Sigmoid colon (tissue), 7 donors: Measurements from ENCODE around the gene MAP3K12. TPM values are rescaled to one million over a fixed set of nuclear protein-coding genes. Genes with fewer than 3 reads are reported as not detected.

Experiments used
- DNase-seq: peaks from one replicate; pipeline ENCODE4 v3.0.0-alpha.2; 2019
- H3K27ac ChIP-seq, 4 donors: fragments of 200-600 bp; sonication (generic); one replicate each; pipeline ENCODE4 v1.5.1; 2016 to 2019; ENCODE audit warnings: mild to moderate bottlenecking in 1 of 4
- H3K27me3 ChIP-seq, 3 donors: fragments of 200-600 bp; sonication (generic); one replicate each; pipeline ENCODE4 v1.5.1; 2019; ENCODE audit warnings: mild to moderate bottlenecking in 1 of 3
- H3K36me3 ChIP-seq, 4 donors: fragments of 200-600 bp; sonication (generic); one replicate each; pipeline ENCODE4 v1.5.1; 2016 to 2019
- H3K4me1 ChIP-seq, 4 donors: fragments of 200-600 bp; sonication (generic); one replicate each; pipeline ENCODE4 v1.5.1; 2017 to 2019
- H3K4me3 ChIP-seq, 4 donors: fragments of 200-600 bp; sonication (generic); one replicate each; pipeline ENCODE4 v1.5.1; 2017 to 2019; ENCODE audit warnings: mild to moderate bottlenecking in 2 of 4, moderate library complexity in 1 of 4
- H3K9me3 ChIP-seq, 4 donors: fragments of 200-600 bp in 3 of 4; sonication (generic) in 3 of 4; one replicate each; pipeline versions ENCODE4 v1.5.1 to v1.6.1; 2013 to 2019
- EP300 ChIP-seq, 4 donors: sonication (generic); formaldehyde crosslinking; IDR thresholded peaks; one replicate each; pipeline ENCODE4 v1.6.1; 2017; ENCODE audit warnings: antibody characterized with exemption in 4 of 4
- POLR2A ChIP-seq, 2 donors: fragments of 450-650 bp; IDR thresholded peaks; one replicate each; pipeline ENCODE4 v1.6.1; 2016; ENCODE audit warnings: antibody characterized with exemption in 2 of 2, mild to moderate bottlenecking in 2 of 2, moderate library complexity in 2 of 2
- POLR2AphosphoS5 ChIP-seq, 4 donors: sonication (generic); formaldehyde crosslinking; IDR thresholded peaks; one replicate each; pipeline ENCODE4 v1.6.1; 2017; ENCODE audit warnings: antibody characterized with exemption in 4 of 4
- WGBS, 2 donors: extraction: QIAGEN DNeasy Blood & Tissue Kit; methylation state at CpG; one replicate each; pipeline ENCODE4 v1.1.7; 2013; 5-methylcytosine and 5-hydroxymethylcytosine counted together
- intact Hi-C: fragments of 100-400 bp; cut with DNase I; formaldehyde crosslinking; loops from one replicate; pipeline ENCODE4 v1.15.1; 2023
- polyA plus RNA-seq, 3 donors: library from polyadenylated mRNA; stranded (reverse); fragments of 200-250 nt; gene quantifications; one replicate each; pipeline ENCODE4 v1.2.3, GENCODE V29; 2013
- total RNA-seq, 4 donors: library from RNA; depleted of rRNA; stranded (reverse); fragments of >200 nt; gene quantifications; one replicate each; pipeline ENCODE4 v1.1.0, GENCODE V29; 2016
- TF ChIP-seq, protein P1 (sequence below), 4 experiments: fragments of 450-650 bp in 3 of 4; fragments of 200-600 bp in 1 of 4; IDR thresholded peaks; one replicate each; pipeline ENCODE4 v1.5.1; 2016 to 2019; ENCODE audit warnings: antibody characterized with exemption in 4 of 4, mild to moderate bottlenecking in 3 of 4, moderate library complexity in 2 of 4
- donor health status: healthy with polysubstance abuse.
- donor health status: Bipolar disorder and iron deficiency.
- donor health status: healthy.

Gene MAP3K12
- total and polyA plus RNA-seq, 7 donors = 1.6 to 27.4 (median 18.5) TPM

DNA sequence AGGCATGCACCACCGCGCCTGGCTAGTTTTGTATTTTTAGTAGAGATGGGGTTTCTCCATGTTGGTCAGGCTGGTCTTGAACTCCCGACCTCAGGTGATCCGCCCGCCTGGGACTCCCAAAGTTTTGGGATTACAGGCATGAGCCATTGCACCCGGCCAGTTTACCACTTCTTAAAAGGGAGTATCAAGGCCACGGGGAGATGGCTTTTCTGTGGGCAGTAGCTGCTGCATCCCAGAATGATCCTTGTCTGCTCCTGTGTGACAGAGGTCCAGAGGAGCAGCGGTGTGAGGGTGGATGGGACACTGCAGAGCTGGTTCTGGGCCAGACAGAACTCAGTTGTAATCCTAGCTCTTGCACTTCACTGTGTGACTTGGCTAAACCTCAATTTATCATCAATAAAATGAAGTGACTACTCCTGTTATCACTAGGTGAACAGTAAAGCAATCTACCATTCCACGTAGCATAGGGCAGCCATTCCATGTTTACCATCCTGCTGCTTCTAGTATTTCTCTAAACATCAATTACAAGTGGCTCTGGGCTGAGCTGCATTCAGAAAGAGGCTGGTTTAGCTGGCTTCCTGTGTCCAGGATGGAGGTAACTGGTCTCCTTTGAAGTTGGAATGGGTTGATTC lies 11.0 kb upstream of the MAP3K12 start:
- H3K9me3 ChIP-seq = no peaks in the 10 kb centered on the region
- intact Hi-C loops = no loop called here
- H3K36me3 ChIP-seq = peaks cover 4 to 81% (median 41%) of the 10 kb centered on the region in 4 donors
- H3K27ac ChIP-seq = no peak overlapping the region
- no peak overlapping the region for H3K4me3 ChIP-seq
- H3K4me1 ChIP-seq = peaks cover 0 to 7% (median 6%) of the 10 kb centered on the region in 4 donors
- no peaks in the 10 kb centered on the region for H3K27me3 ChIP-seq
- TF ChIP-seq POLR2A (IDR thresholded peaks at IDR 0.05) = no peak
- TF ChIP-seq, protein P1, sequence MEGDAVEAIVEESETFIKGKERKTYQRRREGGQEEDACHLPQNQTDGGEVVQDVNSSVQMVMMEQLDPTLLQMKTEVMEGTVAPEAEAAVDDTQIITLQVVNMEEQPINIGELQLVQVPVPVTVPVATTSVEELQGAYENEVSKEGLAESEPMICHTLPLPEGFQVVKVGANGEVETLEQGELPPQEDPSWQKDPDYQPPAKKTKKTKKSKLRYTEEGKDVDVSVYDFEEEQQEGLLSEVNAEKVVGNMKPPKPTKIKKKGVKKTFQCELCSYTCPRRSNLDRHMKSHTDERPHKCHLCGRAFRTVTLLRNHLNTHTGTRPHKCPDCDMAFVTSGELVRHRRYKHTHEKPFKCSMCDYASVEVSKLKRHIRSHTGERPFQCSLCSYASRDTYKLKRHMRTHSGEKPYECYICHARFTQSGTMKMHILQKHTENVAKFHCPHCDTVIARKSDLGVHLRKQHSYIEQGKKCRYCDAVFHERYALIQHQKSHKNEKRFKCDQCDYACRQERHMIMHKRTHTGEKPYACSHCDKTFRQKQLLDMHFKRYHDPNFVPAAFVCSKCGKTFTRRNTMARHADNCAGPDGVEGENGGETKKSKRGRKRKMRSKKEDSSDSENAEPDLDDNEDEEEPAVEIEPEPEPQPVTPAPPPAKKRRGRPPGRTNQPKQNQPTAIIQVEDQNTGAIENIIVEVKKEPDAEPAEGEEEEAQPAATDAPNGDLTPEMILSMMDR (IDR thresholded peaks at IDR 0.05) = no peak
- TF ChIP-seq POLR2AphosphoS5 (IDR thresholded peaks at IDR 0.05) = no peak
- no peak for TF ChIP-seq EP300 (IDR thresholded peaks at IDR 0.05)
- WGBS, 2 donors = 71 to 90% methylated on average over 9 of the region's 9 CpGs
- DNase-seq = peak; percentile 61

GRCh38 chr12:53508534-53509170 lies 9.4 kb upstream of the MAP3K12 start:
- no peaks in the 10 kb centered on the region for H3K9me3 ChIP-seq
- peak; percentile 88 for DNase-seq
- H3K4me3 ChIP-seq = no peak overlapping the region
- intact Hi-C loops = loop anchor here (2.0 kb wide), 2 partner anchors 58 to 156 kb away; no protein-coding TSS in a partner anchor
- H3K36me3 ChIP-seq = peaks cover 4 to 79% (median 33%) of the 10 kb centered on the region in 4 donors
- TF ChIP-seq EP300 (IDR thresholded peaks at IDR 0.05) (no peak), POLR2A (IDR thresholded peaks at IDR 0.05) (no peak), POLR2AphosphoS5 (IDR thresholded peaks at IDR 0.05) (peak in 2 of 4 donors; percentile 35 to 49)
- TF ChIP-seq, protein P1 (IDR thresholded peaks at IDR 0.05) = peak; percentile 81 to 89 (median 87)
- H3K4me1 ChIP-seq = peaks cover 0 to 7% (median 6%) of the 10 kb centered on the region in 4 donors
- H3K27ac ChIP-seq = peak overlapping the region; percentile 8 to 44 (median 34)
- WGBS, 2 donors = 30 to 35% methylated on average over 7 of the region's 7 CpGs
- H3K27me3 ChIP-seq = no peaks in the 10 kb centered on the region

- no peaks in the 10 kb centered on the region for H3K9me3 ChIP-seq
- H3K27ac ChIP-seq = no peak overlapping the region
- no peak overlapping the region for H3K4me3 ChIP-seq
- intact Hi-C loops = no loop called here
- H3K27me3 ChIP-seq = no peaks in the 10 kb centered on the region
- H3K36me3 ChIP-seq = peaks cover 4 to 70% (median 25%) of the 10 kb centered on the region in 4 donors
- H3K4me1 ChIP-seq = peaks cover 0 to 11% (median 7%) of the 10 kb centered on the region in 4 donors
- no peak for DNase-seq
- 89 to 90% methylated on average over 4 of the region's 4 CpGs for WGBS, 2 donors
- TF ChIP-seq, protein P1 (IDR thresholded peaks at IDR 0.05) = no peak
- TF ChIP-seq EP300 (IDR thresholded peaks at IDR 0.05) (no peak), POLR2AphosphoS5 (IDR thresholded peaks at IDR 0.05) (no peak), POLR2A (IDR thresholded peaks at IDR 0.05) (no peak)
These were observed 8.3 kb upstream of the MAP3K12 start for GRCh38 chr12:53507603-53507885.

DNA sequence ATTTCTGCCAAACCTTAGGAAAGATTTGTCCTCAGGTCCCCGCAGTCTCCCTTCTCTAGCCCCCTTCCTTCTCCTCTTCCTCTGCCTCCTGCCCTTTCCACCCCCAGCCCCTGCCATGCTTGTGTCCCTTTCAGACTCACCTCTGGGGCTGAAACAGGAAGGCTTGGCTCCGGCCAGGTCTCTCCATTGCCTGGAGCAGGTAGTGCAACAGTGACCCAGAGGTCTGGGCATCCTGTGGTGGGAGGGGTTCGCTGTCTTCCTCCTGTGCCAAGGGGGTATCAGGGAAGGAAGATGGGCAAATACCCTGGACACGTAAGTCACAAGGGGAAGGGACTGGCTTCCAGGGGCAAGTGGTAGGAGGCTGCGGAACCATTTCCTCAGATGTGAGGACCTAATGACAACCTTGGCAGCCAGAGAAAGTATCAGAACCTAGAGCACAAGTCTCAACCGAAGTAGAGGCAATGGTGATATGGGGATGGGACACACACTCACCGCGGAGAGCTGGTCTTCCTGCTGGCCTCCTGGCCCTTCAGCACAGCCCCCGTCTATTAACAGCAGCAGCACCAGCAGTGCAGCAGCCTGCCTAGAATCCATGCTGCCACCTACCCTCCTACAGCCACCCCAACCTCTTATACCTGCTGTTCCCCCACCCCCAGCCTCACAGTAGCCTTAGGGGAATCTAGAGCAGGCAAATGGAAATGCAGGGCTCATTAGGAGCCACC lies 7.8 kb upstream of the MAP3K12 start, which contains the start of gene NPFF:
Gene NPFF (minus strand): TSS at position 604 of the 722 bp plus-strand sequence. CDS start 10 bp downstream, at position 594.
- TF ChIP-seq POLR2A (IDR thresholded peaks at IDR 0.05) (no peak), POLR2AphosphoS5 (IDR thresholded peaks at IDR 0.05) (no peak), EP300 (IDR thresholded peaks at IDR 0.05) (no peak)
- TF ChIP-seq, protein P1 (IDR thresholded peaks at IDR 0.05) = no peak
- peaks cover 0 to 16% (median 11%) of the 10 kb centered on the region in 4 donors for H3K4me1 ChIP-seq
- H3K36me3 ChIP-seq = peaks cover 4 to 64% (median 23%) of the 10 kb centered on the region in 4 donors

More for the DNA sequence above, 7.8 kb upstream of the MAP3K12 start, which contains the start of gene NPFF:
- intact Hi-C loops = no loop called here
- Histone ChIP-seq H3K27me3 (no peaks in the 10 kb centered on the region), H3K9me3 (no peaks in the 10 kb centered on the region), H3K4me3 (no peak within 1 kb of the TSS), H3K27ac (peak within 1 kb of the TSS in 1 of 4 donors; percentile 41)
- 92 to 93% methylated on average over 9 of the region's 9 CpGs for WGBS, 2 donors
- peak; percentile 62 for DNase-seq
